Measurements from ENCODE around the gene C19orf67. TPM values are rescaled to one million over a fixed set of nuclear protein-coding genes. Genes with fewer than 3 reads are reported as not detected.

C19orf67 gene
- total and polyA plus RNA-seq, 10 donors: 4.9 TPM; not detected in 9

DNA sequence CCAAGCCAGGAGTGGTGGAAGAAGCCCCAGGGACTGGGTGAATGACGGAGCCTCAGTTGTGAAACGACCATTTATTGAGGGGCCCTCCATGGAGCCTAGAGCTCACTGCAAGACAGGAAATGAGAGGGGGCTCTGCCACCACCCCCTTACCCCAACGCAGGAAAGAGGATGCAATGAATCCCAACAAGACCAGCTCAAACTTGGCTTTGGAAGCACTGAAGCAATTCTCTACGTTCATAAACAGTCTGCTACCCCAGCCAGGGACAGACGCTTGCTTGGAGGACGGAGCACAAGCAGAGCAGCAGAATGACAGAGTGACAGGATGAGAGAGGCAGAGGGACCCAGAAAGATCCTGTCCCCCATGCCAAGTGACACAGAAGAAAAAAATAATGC, 30.9 kb upstream of the C19orf67 start:
- no peak for DNase-seq
- WGBS, 5 donors: 8 to 29% (median 19%) methylated on average over 6 of the region's 6 CpGs
- no peak for TF ChIP-seq POLR2A (IDR thresholded peaks at IDR 0.05)
- TF ChIP-seq, protein P1, sequence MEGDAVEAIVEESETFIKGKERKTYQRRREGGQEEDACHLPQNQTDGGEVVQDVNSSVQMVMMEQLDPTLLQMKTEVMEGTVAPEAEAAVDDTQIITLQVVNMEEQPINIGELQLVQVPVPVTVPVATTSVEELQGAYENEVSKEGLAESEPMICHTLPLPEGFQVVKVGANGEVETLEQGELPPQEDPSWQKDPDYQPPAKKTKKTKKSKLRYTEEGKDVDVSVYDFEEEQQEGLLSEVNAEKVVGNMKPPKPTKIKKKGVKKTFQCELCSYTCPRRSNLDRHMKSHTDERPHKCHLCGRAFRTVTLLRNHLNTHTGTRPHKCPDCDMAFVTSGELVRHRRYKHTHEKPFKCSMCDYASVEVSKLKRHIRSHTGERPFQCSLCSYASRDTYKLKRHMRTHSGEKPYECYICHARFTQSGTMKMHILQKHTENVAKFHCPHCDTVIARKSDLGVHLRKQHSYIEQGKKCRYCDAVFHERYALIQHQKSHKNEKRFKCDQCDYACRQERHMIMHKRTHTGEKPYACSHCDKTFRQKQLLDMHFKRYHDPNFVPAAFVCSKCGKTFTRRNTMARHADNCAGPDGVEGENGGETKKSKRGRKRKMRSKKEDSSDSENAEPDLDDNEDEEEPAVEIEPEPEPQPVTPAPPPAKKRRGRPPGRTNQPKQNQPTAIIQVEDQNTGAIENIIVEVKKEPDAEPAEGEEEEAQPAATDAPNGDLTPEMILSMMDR (IDR thresholded peaks at IDR 0.05 in 8 of 11, conservative IDR thresholded peaks at IDR 0.05 in 3 of 11): no peak
- no peak for TF ChIP-seq POLR2AphosphoS5 (IDR thresholded peaks at IDR 0.05)
- H3K36me3 ChIP-seq: peaks cover 0 to 5% (median 0%) of the 10 kb centered on the region in 6 donors
- peaks cover 38 to 92% (median 77%) of the 10 kb centered on the region in 6 donors for H3K4me1 ChIP-seq
- H3K9me3 ChIP-seq: no peaks in the 10 kb centered on the region
- H3K27me3 ChIP-seq (replicated peaks in 1 of 7): no peaks in the 10 kb centered on the region
- peak overlapping the region; percentile 71 to 95 (median 86) for H3K4me3 ChIP-seq
- H3K27ac ChIP-seq: peak overlapping the region; percentile 39 to 99 (median 92)
- intact Hi-C loops (cut with DNase I; ENCODE audit: low total_unique reads): no loop called here

DNA sequence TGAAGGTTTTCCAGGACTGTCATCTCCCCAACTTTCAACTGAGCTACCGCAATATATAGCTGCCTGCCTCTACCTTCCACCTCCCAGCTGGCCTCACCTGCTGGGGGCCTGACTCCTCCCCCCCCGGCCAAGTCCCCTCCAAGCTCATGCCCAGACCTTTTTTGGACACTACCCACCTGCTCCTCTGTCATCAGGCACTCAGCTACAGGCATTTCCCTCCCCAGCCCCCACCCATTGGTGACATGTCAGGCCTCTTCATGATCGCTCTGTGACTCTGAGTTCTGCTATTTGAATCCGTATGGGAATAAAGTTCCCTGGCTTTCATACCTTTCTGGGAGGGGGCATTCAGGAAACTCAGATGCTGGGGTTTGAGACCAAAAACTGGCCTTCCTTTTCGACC, 30.2 kb upstream of the C19orf67 start:
- no peaks in the 10 kb centered on the region for H3K27me3 ChIP-seq (replicated peaks in 1 of 7)
- H3K27ac ChIP-seq: peak overlapping the region in 7 of 8 donors; percentile 85 to 99 (median 93)
- no peak for DNase-seq
- H3K4me3 ChIP-seq: peak overlapping the region in 4 of 8 donors; percentile 91 to 95 (median 93)
- 54 to 84% (median 81%) methylated on average over 5 of the region's 5 CpGs for WGBS, 5 donors
- TF ChIP-seq POLR2AphosphoS5 (IDR thresholded peaks at IDR 0.05) (no peak), POLR2A (IDR thresholded peaks at IDR 0.05) (no peak)
- TF ChIP-seq, protein P1 (IDR thresholded peaks at IDR 0.05 in 8 of 11, conservative IDR thresholded peaks at IDR 0.05 in 3 of 11): no peak
- H3K4me1 ChIP-seq: peaks cover 38 to 91% (median 80%) of the 10 kb centered on the region in 6 donors
- peaks cover 0 to 7% (median 0%) of the 10 kb centered on the region in 6 donors for H3K36me3 ChIP-seq
- H3K9me3 ChIP-seq: no peaks in the 10 kb centered on the region
- intact Hi-C loops (cut with DNase I; ENCODE audit: low total_unique reads): no loop called here

DNA sequence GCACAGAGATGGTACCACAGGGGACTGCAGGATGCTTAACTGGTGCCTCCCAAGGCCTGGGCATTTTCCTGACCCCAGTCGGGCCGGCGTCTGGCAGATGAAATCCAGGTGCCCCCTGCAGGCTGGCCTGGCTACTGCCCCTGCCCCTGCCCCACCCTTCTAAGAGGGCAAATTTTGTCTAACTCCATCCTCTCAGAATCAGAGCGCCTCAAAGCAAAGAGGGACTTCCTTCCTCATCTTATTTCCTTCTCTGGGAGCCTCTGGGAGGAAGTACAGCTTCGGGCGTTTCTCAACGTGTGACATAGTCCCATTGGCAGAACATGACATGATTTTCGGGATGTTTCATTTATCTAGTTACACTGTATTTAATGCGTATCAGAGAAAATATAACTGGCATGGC, 29.3 kb upstream of the C19orf67 start:
- H3K27ac ChIP-seq: peak overlapping the region in 7 of 8 donors; percentile 85 to 99 (median 93)
- H3K4me1 ChIP-seq: peaks cover 38 to 91% (median 76%) of the 10 kb centered on the region in 6 donors
- TF ChIP-seq POLR2AphosphoS5 (IDR thresholded peaks at IDR 0.05) (peak; percentile 42 to 54 (median 53)), POLR2A (IDR thresholded peaks at IDR 0.05) (no peak)
- TF ChIP-seq, protein P1 (IDR thresholded peaks at IDR 0.05 in 8 of 11, conservative IDR thresholded peaks at IDR 0.05 in 3 of 11): peak; percentile 56 to 86 (median 75)
- peak overlapping the region in 1 of 8 donors; percentile 67 for H3K4me3 ChIP-seq
- no peaks in the 10 kb centered on the region for H3K27me3 ChIP-seq (replicated peaks in 1 of 7)
- 9 to 19% (median 15%) methylated on average over 8 to 9 of the region's 9 CpGs for WGBS, 5 donors
- H3K36me3 ChIP-seq: peaks cover 0 to 7% (median 0%) of the 10 kb centered on the region in 6 donors
- peak; percentile 91 for DNase-seq
- no peaks in the 10 kb centered on the region for H3K9me3 ChIP-seq
- intact Hi-C loops (cut with DNase I; ENCODE audit: low total_unique reads): no loop called here

DNA sequence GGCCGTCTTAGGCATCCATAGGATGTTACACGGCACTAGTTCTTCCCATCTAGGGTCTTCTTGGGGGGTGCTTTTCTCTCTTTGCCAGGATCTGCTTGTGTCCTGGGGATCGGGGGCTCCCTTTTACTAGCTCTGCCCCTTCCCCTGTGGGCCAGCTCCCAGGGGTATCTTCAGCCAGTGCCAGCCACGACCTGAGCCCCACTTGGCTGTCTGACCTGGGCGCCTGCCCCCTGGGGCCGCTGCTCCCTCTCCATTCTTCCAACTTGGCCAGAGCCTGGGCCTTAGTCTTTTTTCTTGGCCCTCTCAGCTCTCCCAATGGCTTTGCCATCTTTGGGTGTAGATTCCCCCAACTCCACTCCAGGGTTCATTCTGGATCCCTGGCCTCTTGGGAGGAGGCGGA, 28.9 kb upstream of the C19orf67 start:
- TF ChIP-seq POLR2A (IDR thresholded peaks at IDR 0.05): no peak
- TF ChIP-seq, protein P1 (IDR thresholded peaks at IDR 0.05 in 8 of 11, conservative IDR thresholded peaks at IDR 0.05 in 3 of 11): no peak
- peak overlapping the region in 1 of 8 donors; percentile 67 for H3K4me3 ChIP-seq
- H3K9me3 ChIP-seq: no peaks in the 10 kb centered on the region
- DNase-seq: no peak
- H3K27me3 ChIP-seq (replicated peaks in 1 of 7): no peaks in the 10 kb centered on the region
- intact Hi-C loops (cut with DNase I; ENCODE audit: low total_unique reads): no loop called here
- H3K36me3 ChIP-seq: peaks cover 0 to 8% (median 0%) of the 10 kb centered on the region in 6 donors
- WGBS, 5 donors: 78 to 83% (median 81%) methylated on average over 7 of the region's 7 CpGs
- peak overlapping the region in 7 of 8 donors; percentile 85 to 99 (median 93) for H3K27ac ChIP-seq
- H3K4me1 ChIP-seq: peaks cover 38 to 88% (median 72%) of the 10 kb centered on the region in 6 donors

All from spleen (tissue), 11 donors.